ENCODE measurements around the gene CENPF. TPM values are rescaled to one million over a fixed set of nuclear protein-coding genes. Genes with fewer than 3 reads are reported as not detected.

The CENPF gene
- total RNA-seq, 3 donors from 2014 or later, result 1.3 to 4.0 (median 1.9) TPM

GRCh38 chr1:214621236-214621635 is 18.2 kb downstream of the CENPF start:
- no peaks in the 10 kb centered on the region for H3K4me1 ChIP-seq
- no peak overlapping the region for H3K4me3 ChIP-seq
- no peak for TF ChIP-seq POLR2AphosphoS5 (IDR thresholded peaks at IDR 0.05)
- no peak for TF ChIP-seq POLR2A (IDR thresholded peaks at IDR 0.05)
- no peak for TF ChIP-seq CTCF (IDR thresholded peaks at IDR 0.05)
- H3K27me3 ChIP-seq, result no peaks in the 10 kb centered on the region
- H3K27ac ChIP-seq, result no peak overlapping the region
- no peak for DNase-seq (ENCODE audit: low spot score in 2 of 2)
- intact Hi-C loops (cut with DNase I; ENCODE audit: low total_unique reads), result no loop called here
- no peaks in the 10 kb centered on the region for H3K9me3 ChIP-seq
- H3K36me3 ChIP-seq, result no peaks in the 10 kb centered on the region

GRCh38 chr1:214623430-214623829 is 20.4 kb downstream of the CENPF start:
- TF ChIP-seq POLR2A (IDR thresholded peaks at IDR 0.05), result no peak
- no peak for TF ChIP-seq POLR2AphosphoS5 (IDR thresholded peaks at IDR 0.05)
- TF ChIP-seq CTCF (IDR thresholded peaks at IDR 0.05), result no peak
- intact Hi-C loops (cut with DNase I; ENCODE audit: low total_unique reads), result no loop called here
- no peak overlapping the region for H3K27ac ChIP-seq
- no peaks in the 10 kb centered on the region for H3K4me1 ChIP-seq
- H3K36me3 ChIP-seq, result no peaks in the 10 kb centered on the region
- DNase-seq (ENCODE audit: low spot score in 2 of 2), result no peak
- no peaks in the 10 kb centered on the region for H3K27me3 ChIP-seq
- H3K4me3 ChIP-seq, result no peak overlapping the region
- H3K9me3 ChIP-seq, result no peaks in the 10 kb centered on the region

GRCh38 chr1:214632091-214632490 is 29.1 kb downstream of the CENPF start:
- no peak for DNase-seq (ENCODE audit: low spot score in 2 of 2)
- TF ChIP-seq CTCF (IDR thresholded peaks at IDR 0.05), result no peak
- no peak for TF ChIP-seq POLR2A (IDR thresholded peaks at IDR 0.05)
- TF ChIP-seq POLR2AphosphoS5 (IDR thresholded peaks at IDR 0.05), result no peak
- intact Hi-C loops (cut with DNase I; ENCODE audit: low total_unique reads), result no loop called here

GRCh38 chr1:214633686-214634085 is 30.7 kb downstream of the CENPF start:
- no peaks in the 10 kb centered on the region for H3K4me1 ChIP-seq
- H3K36me3 ChIP-seq, result no peaks in the 10 kb centered on the region
- H3K27me3 ChIP-seq, result no peaks in the 10 kb centered on the region
- intact Hi-C loops (cut with DNase I; ENCODE audit: low total_unique reads), result no loop called here
- no peak for TF ChIP-seq POLR2A (IDR thresholded peaks at IDR 0.05)
- TF ChIP-seq POLR2AphosphoS5 (IDR thresholded peaks at IDR 0.05), result no peak
- no peak for TF ChIP-seq CTCF (IDR thresholded peaks at IDR 0.05)
- no peak for DNase-seq (ENCODE audit: low spot score in 2 of 2)
- H3K9me3 ChIP-seq, result no peaks in the 10 kb centered on the region
- H3K27ac ChIP-seq, result no peak overlapping the region
- H3K4me3 ChIP-seq, result no peak overlapping the region

More at GRCh38 chr1:214632091-214632490, 29.1 kb downstream of the CENPF start:
- Histone ChIP-seq H3K27me3 (no peaks in the 10 kb centered on the region), H3K4me3 (no peak overlapping the region), H3K27ac (no peak overlapping the region), H3K36me3 (no peaks in the 10 kb centered on the region), H3K4me1 (no peaks in the 10 kb centered on the region), H3K9me3 (no peaks in the 10 kb centered on the region)

- no peaks in the 10 kb centered on the region for H3K36me3 ChIP-seq
- H3K9me3 ChIP-seq, result no peaks in the 10 kb centered on the region
- H3K4me3 ChIP-seq, result no peak overlapping the region
- H3K4me1 ChIP-seq, result no peaks in the 10 kb centered on the region
- no peak for DNase-seq (ENCODE audit: low spot score in 2 of 2)
- TF ChIP-seq POLR2AphosphoS5 (IDR thresholded peaks at IDR 0.05), result no peak
- no peak for TF ChIP-seq POLR2A (IDR thresholded peaks at IDR 0.05)
- H3K27me3 ChIP-seq, result no peaks in the 10 kb centered on the region
- intact Hi-C loops (cut with DNase I; ENCODE audit: low total_unique reads), result no loop called here
- H3K27ac ChIP-seq, result no peak overlapping the region
These were observed 31.3 kb downstream of the CENPF start for GRCh38 chr1:214634267-214634666.

- Histone ChIP-seq H3K27me3 (no peaks in the 10 kb centered on the region), H3K9me3 (no peaks in the 10 kb centered on the region), H3K27ac (no peak overlapping the region), H3K4me3 (no peak overlapping the region), H3K4me1 (no peaks in the 10 kb centered on the region), H3K36me3 (no peaks in the 10 kb centered on the region)
- intact Hi-C loops (cut with DNase I; ENCODE audit: low total_unique reads), result no loop called here
- TF ChIP-seq POLR2A (IDR thresholded peaks at IDR 0.05) (no peak), CTCF (IDR thresholded peaks at IDR 0.05) (no peak), POLR2AphosphoS5 (IDR thresholded peaks at IDR 0.05) (no peak)
- DNase-seq (ENCODE audit: low spot score in 2 of 2), result no peak
These were observed 32.1 kb downstream of the CENPF start for GRCh38 chr1:214635086-214635485.
